T47D (cell line): ENCODE results near the gene TRHDE.

Experiments
- DNase-seq, 2 experiments: peaks; one replicate each; pipeline versions ENCODE4 v3.0.0 to v3.0.0-alpha.2; 2011 to 2012; ENCODE audit warnings: low read depth in 1 of 2, low spot score in 1 of 2
- JUND ChIP-seq: IDR thresholded peaks from 2 replicates; pipeline ENCODE4 v1.6.1; 2012; ENCODE audit warnings: low read depth
- in situ Hi-C: cut with HindIII; loops from 2 replicates; pipeline ENCODE4 v1.10.0; 2016; ENCODE audit warnings: low sequenced_read_pairs, low pct_unique_long_range_greater_than_20kb

The TRHDE gene

GRCh38 chr12:72277415-72277814, 5.2 kb downstream of the TRHDE start:
- TF ChIP-seq JUND = no peak
- no peak for DNase-seq
- in situ Hi-C loops = no loop called here

GRCh38 chr12:72278894-72279293, 6.7 kb downstream of the TRHDE start:
- TF ChIP-seq JUND = no peak
- in situ Hi-C loops = no loop called here
- DNase-seq = peak in 1 of 2 experiments; percentile 33

- TF ChIP-seq JUND = no peak
- in situ Hi-C loops = no loop called here
- DNase-seq = no peak
Observed at GRCh38 chr12:72281126-72281525, 9.0 kb downstream of the TRHDE start.

GRCh38 chr12:72282721-72283120, 10.6 kb downstream of the TRHDE start:
- peak in 1 of 2 experiments; percentile 63 for DNase-seq
- no peak for TF ChIP-seq JUND
- in situ Hi-C loops = no loop called here

- in situ Hi-C loops = no loop called here
- TF ChIP-seq JUND = no peak
- DNase-seq = no peak
Observed at GRCh38 chr12:72285861-72286260, 13.7 kb downstream of the TRHDE start.

GRCh38 chr12:72286526-72286925, 14.4 kb downstream of the TRHDE start:
- in situ Hi-C loops = no loop called here
- no peak for TF ChIP-seq JUND
- no peak for DNase-seq

GRCh38 chr12:72288436-72288835, 16.3 kb downstream of the TRHDE start:
- DNase-seq = no peak
- in situ Hi-C loops = no loop called here
- TF ChIP-seq JUND = no peak

GRCh38 chr12:72288911-72289310, 16.7 kb downstream of the TRHDE start:
- DNase-seq = no peak
- no peak for TF ChIP-seq JUND
- in situ Hi-C loops = no loop called here

- DNase-seq = no peak
- TF ChIP-seq JUND = no peak
- in situ Hi-C loops = no loop called here
Observed at GRCh38 chr12:72289633-72290032, 17.5 kb downstream of the TRHDE start.

GRCh38 chr12:72291175-72291574, 19.0 kb downstream of the TRHDE start:
- no peak for DNase-seq
- no peak for TF ChIP-seq JUND
- in situ Hi-C loops = no loop called here

- in situ Hi-C loops = no loop called here
- no peak for DNase-seq
- TF ChIP-seq JUND = no peak
Observed at GRCh38 chr12:72293701-72294100, 21.5 kb downstream of the TRHDE start.

GRCh38 chr12:72295101-72295500, 22.9 kb downstream of the TRHDE start:
- DNase-seq = no peak
- in situ Hi-C loops = no loop called here
- no peak for TF ChIP-seq JUND

- in situ Hi-C loops = no loop called here
- DNase-seq = no peak
- no peak for TF ChIP-seq JUND
Observed at GRCh38 chr12:72295744-72296143, 23.6 kb downstream of the TRHDE start.

GRCh38 chr12:72296389-72296788, 24.2 kb downstream of the TRHDE start:
- in situ Hi-C loops = no loop called here
- no peak for TF ChIP-seq JUND
- DNase-seq = no peak
